ENCODE results near the gene ARMH1.

ARMH1 gene

GRCh38 chr1:44678120-44678519, 3.6 kb downstream of the ARMH1 start:
- TF ChIP-seq SIN3A (IDR thresholded peaks at IDR 0.05; ENCODE audit: borderline replicate concordance, insufficient read depth, low read length) (no peak), POLR2AphosphoS5 (IDR thresholded peaks at IDR 0.05; ENCODE audit: low read depth, low read length) (no peak), TAF1 (IDR thresholded peaks at IDR 0.05; ENCODE audit: borderline replicate concordance, insufficient read depth, low read length) (no peak), FOXP2 (optimal IDR thresholded peaks at IDR 0.05; ENCODE audit: borderline replicate concordance, extremely low read depth, extremely low read length, insufficient read depth) (no peak), REST (IDR thresholded peaks at IDR 0.05; ENCODE audit: insufficient read depth in 1 of 2, low read depth in 2 of 2, low read length in 2 of 2) (no peak)

- TF ChIP-seq REST (IDR thresholded peaks at IDR 0.05; ENCODE audit: insufficient read depth in 1 of 2, low read depth in 2 of 2, low read length in 2 of 2): no peak
- no peak for TF ChIP-seq TAF1 (IDR thresholded peaks at IDR 0.05; ENCODE audit: borderline replicate concordance, insufficient read depth, low read length)
- no peak for TF ChIP-seq FOXP2 (optimal IDR thresholded peaks at IDR 0.05; ENCODE audit: borderline replicate concordance, extremely low read depth, extremely low read length, insufficient read depth)
- TF ChIP-seq SIN3A (IDR thresholded peaks at IDR 0.05; ENCODE audit: borderline replicate concordance, insufficient read depth, low read length): no peak
- TF ChIP-seq POLR2AphosphoS5 (IDR thresholded peaks at IDR 0.05; ENCODE audit: low read depth, low read length): no peak
Observed at GRCh38 chr1:44678626-44679025, 4.1 kb downstream of the ARMH1 start.

- no peak for TF ChIP-seq TAF1 (IDR thresholded peaks at IDR 0.05; ENCODE audit: borderline replicate concordance, insufficient read depth, low read length)
- TF ChIP-seq FOXP2 (optimal IDR thresholded peaks at IDR 0.05; ENCODE audit: borderline replicate concordance, extremely low read depth, extremely low read length, insufficient read depth): no peak
- no peak for TF ChIP-seq POLR2AphosphoS5 (IDR thresholded peaks at IDR 0.05; ENCODE audit: low read depth, low read length)
- TF ChIP-seq REST (IDR thresholded peaks at IDR 0.05; ENCODE audit: insufficient read depth in 1 of 2, low read depth in 2 of 2, low read length in 2 of 2): no peak
- TF ChIP-seq SIN3A (IDR thresholded peaks at IDR 0.05; ENCODE audit: borderline replicate concordance, insufficient read depth, low read length): no peak
Observed at GRCh38 chr1:44679468-44679867, 5.0 kb downstream of the ARMH1 start.

GRCh38 chr1:44681905-44682882, 7.7 kb downstream of the ARMH1 start:
- TF ChIP-seq SIN3A (IDR thresholded peaks at IDR 0.05; ENCODE audit: borderline replicate concordance, insufficient read depth, low read length) (no peak), REST (IDR thresholded peaks at IDR 0.05; ENCODE audit: insufficient read depth in 1 of 2, low read depth in 2 of 2, low read length in 2 of 2) (no peak), POLR2AphosphoS5 (IDR thresholded peaks at IDR 0.05; ENCODE audit: low read depth, low read length) (no peak), TAF1 (IDR thresholded peaks at IDR 0.05; ENCODE audit: borderline replicate concordance, insufficient read depth, low read length) (no peak), FOXP2 (optimal IDR thresholded peaks at IDR 0.05; ENCODE audit: borderline replicate concordance, extremely low read depth, extremely low read length, insufficient read depth) (no peak)
